B cell (primary cell): ENCODE measurements around the gene RBM42.
"Not testable (repeated sequence)": the region's sequence is repeated elsewhere in the genome, so short reads cannot be mapped to it uniquely, and the experiment has no call there.

ENCODE experiments used
- EZH2 ChIP-seq: IDR thresholded peaks from 2 replicates; pipeline ENCODE4 v1.6.1; 2012; ENCODE audit warnings: borderline replicate concordance, low read depth, mild to moderate bottlenecking, moderate library complexity, low read length; ENCODE audit not compliant: insufficient read depth, poor library complexity, severe bottlenecking
- TF ChIP-seq, protein P1 (sequence below): fragments of 200-600 bp; IDR thresholded peaks from one replicate; pipeline ENCODE4 v1.8.0; 2022; ENCODE audit warnings: antibody characterized with exemption, mild to moderate bottlenecking

DNA sequence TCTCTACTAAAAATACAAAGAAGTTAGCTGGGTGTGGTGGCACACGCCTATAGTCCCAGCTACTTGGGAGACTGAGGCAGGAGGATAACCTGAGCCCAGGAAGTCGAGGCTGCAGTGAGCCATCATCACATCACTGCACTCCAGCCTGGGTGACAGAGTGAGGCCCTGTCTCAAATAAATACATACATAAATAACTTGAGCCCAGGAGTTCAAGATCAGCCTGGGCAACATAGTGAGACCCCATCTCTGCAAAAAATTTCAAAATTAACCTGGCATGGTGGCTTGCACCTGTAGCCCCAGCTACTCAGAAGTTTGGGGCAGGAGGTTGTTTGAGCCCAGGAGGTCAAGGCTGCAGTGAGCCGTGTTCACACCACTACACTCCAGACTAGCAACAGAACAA lies 33.8 kb upstream of the RBM42 start:
- TF ChIP-seq, protein P1, sequence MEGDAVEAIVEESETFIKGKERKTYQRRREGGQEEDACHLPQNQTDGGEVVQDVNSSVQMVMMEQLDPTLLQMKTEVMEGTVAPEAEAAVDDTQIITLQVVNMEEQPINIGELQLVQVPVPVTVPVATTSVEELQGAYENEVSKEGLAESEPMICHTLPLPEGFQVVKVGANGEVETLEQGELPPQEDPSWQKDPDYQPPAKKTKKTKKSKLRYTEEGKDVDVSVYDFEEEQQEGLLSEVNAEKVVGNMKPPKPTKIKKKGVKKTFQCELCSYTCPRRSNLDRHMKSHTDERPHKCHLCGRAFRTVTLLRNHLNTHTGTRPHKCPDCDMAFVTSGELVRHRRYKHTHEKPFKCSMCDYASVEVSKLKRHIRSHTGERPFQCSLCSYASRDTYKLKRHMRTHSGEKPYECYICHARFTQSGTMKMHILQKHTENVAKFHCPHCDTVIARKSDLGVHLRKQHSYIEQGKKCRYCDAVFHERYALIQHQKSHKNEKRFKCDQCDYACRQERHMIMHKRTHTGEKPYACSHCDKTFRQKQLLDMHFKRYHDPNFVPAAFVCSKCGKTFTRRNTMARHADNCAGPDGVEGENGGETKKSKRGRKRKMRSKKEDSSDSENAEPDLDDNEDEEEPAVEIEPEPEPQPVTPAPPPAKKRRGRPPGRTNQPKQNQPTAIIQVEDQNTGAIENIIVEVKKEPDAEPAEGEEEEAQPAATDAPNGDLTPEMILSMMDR, result not testable (repeated sequence)
- TF ChIP-seq EZH2, result not testable (repeated sequence)
